Measurements from ENCODE around the gene GRAMD1B.

- TF ChIP-seq, protein P1, sequence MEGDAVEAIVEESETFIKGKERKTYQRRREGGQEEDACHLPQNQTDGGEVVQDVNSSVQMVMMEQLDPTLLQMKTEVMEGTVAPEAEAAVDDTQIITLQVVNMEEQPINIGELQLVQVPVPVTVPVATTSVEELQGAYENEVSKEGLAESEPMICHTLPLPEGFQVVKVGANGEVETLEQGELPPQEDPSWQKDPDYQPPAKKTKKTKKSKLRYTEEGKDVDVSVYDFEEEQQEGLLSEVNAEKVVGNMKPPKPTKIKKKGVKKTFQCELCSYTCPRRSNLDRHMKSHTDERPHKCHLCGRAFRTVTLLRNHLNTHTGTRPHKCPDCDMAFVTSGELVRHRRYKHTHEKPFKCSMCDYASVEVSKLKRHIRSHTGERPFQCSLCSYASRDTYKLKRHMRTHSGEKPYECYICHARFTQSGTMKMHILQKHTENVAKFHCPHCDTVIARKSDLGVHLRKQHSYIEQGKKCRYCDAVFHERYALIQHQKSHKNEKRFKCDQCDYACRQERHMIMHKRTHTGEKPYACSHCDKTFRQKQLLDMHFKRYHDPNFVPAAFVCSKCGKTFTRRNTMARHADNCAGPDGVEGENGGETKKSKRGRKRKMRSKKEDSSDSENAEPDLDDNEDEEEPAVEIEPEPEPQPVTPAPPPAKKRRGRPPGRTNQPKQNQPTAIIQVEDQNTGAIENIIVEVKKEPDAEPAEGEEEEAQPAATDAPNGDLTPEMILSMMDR (IDR thresholded peaks at IDR 0.05): no peak
- no peak for TF ChIP-seq POLR2A (IDR thresholded peaks at IDR 0.05)
Measured at GRCh38 chr11:123575441-123575840, 145.4 kb downstream of the GRAMD1B start.
